ENCODE measurements around the gene DNAH1. TPM values are rescaled to one million over a fixed set of nuclear protein-coding genes. Genes with fewer than 3 reads are reported as not detected.
A peak's percentile ranks its signal among the peaks of the same experiment; 100 is the strongest.

Gene DNAH1
- total RNA-seq, 4 donors from 2014 or later = 3.2 to 8.1 (median 6.2) TPM

GRCh38 chr3:52422669-52423068, 106.5 kb downstream of the DNAH1 start:
- ATAC-seq = no peak
- 90% methylated on average over 1 of the region's 3 CpGs; no CpG with 5 or more reads in 1 of the 2 donors for WGBS, 2 donors (ENCODE audit: low coverage in 1 of 2)
- peaks cover 0 to 37% of the 10 kb centered on the region in 2 donors for H3K36me3 ChIP-seq
- no peak overlapping the region for H3K4me3 ChIP-seq
- TF ChIP-seq CTCF (IDR thresholded peaks at IDR 0.05) (no peak), EP300 (IDR thresholded peaks at IDR 0.05) (no peak), POLR2AphosphoS5 (IDR thresholded peaks at IDR 0.05) (no peak), POLR2A (IDR thresholded peaks at IDR 0.05) (no peak)
- peaks cover 0 to 23% (median 0%) of the 10 kb centered on the region in 3 donors for H3K4me1 ChIP-seq
- no peak overlapping the region for H3K27ac ChIP-seq
- H3K9me3 ChIP-seq = no peaks in the 10 kb centered on the region
- H3K27me3 ChIP-seq = no peaks in the 10 kb centered on the region

GRCh38 chr3:52423173-52423572, 107.1 kb downstream of the DNAH1 start:
- H3K27ac ChIP-seq = no peak overlapping the region
- no peaks in the 10 kb centered on the region for H3K27me3 ChIP-seq
- WGBS, 2 donors (ENCODE audit: low coverage in 1 of 2) = 0 to 53% methylated on average over 1 to 4 of the region's 5 CpGs
- peaks cover 0 to 37% of the 10 kb centered on the region in 2 donors for H3K36me3 ChIP-seq
- TF ChIP-seq CTCF (IDR thresholded peaks at IDR 0.05) = no peak
- no peak for TF ChIP-seq POLR2AphosphoS5 (IDR thresholded peaks at IDR 0.05)
- TF ChIP-seq EP300 (IDR thresholded peaks at IDR 0.05) = no peak
- ATAC-seq = peak; percentile 55
- H3K4me1 ChIP-seq = peaks cover 0 to 23% (median 0%) of the 10 kb centered on the region in 3 donors
- no peaks in the 10 kb centered on the region for H3K9me3 ChIP-seq
- no peak overlapping the region for H3K4me3 ChIP-seq

GRCh38 chr3:52428151-52429005, 112.3 kb downstream of the DNAH1 start:
- 3 to 12% methylated on average over 6 of the region's 7 CpGs for WGBS, 2 donors (ENCODE audit: low coverage in 1 of 2)
- no peaks in the 10 kb centered on the region for H3K9me3 ChIP-seq
- H3K36me3 ChIP-seq = no peaks in the 10 kb centered on the region
- peaks cover 0 to 17% (median 0%) of the 10 kb centered on the region in 3 donors for H3K4me1 ChIP-seq
- no peak overlapping the region for H3K4me3 ChIP-seq
- peak; percentile 86 for ATAC-seq
- no peaks in the 10 kb centered on the region for H3K27me3 ChIP-seq
- no peak overlapping the region for H3K27ac ChIP-seq
- TF ChIP-seq POLR2AphosphoS5 (IDR thresholded peaks at IDR 0.05) (peak; percentile 30), POLR2A (IDR thresholded peaks at IDR 0.05) (no peak), CTCF (IDR thresholded peaks at IDR 0.05) (peak in 3 of 4 experiments; percentile 73 to 80 (median 73)), EP300 (IDR thresholded peaks at IDR 0.05) (no peak)

GRCh38 chr3:52429031-52429430, 112.9 kb downstream of the DNAH1 start:
- Histone ChIP-seq H3K4me3 (no peak overlapping the region), H3K27me3 (no peaks in the 10 kb centered on the region), H3K9me3 (no peaks in the 10 kb centered on the region), H3K4me1 (peaks cover 0 to 17% (median 0%) of the 10 kb centered on the region in 3 donors), H3K36me3 (no peaks in the 10 kb centered on the region), H3K27ac (no peak overlapping the region)
- WGBS, 2 donors (ENCODE audit: low coverage in 1 of 2) = 0% methylated on average over 1 of the region's 3 CpGs
- TF ChIP-seq CTCF (IDR thresholded peaks at IDR 0.05) (no peak), EP300 (IDR thresholded peaks at IDR 0.05) (no peak), POLR2AphosphoS5 (IDR thresholded peaks at IDR 0.05) (no peak), POLR2A (IDR thresholded peaks at IDR 0.05) (no peak)
- ATAC-seq = no peak

Data from gastroesophageal sphincter (tissue), 4 donors.